ENCODE results near the gene GULP1. TPM values are rescaled to one million over a fixed set of nuclear protein-coding genes. Genes with fewer than 3 reads are reported as not detected.

Gene GULP1
- total RNA-seq, 4 donors from 2014 or later: 14.3 to 128 (median 95.7) TPM

- no peak for DNase-seq
- H3K36me3 ChIP-seq: no peaks in the 10 kb centered on the region
- peak overlapping the region in 1 of 2 donors; percentile 79 for H3K27ac ChIP-seq
- no peak overlapping the region for H3K4me3 ChIP-seq
- no peak for TF ChIP-seq POLR2A (IDR thresholded peaks at IDR 0.05)
- TF ChIP-seq CTCF (IDR thresholded peaks at IDR 0.05): no peak
- no peaks in the 10 kb centered on the region for H3K9me3 ChIP-seq
- H3K27me3 ChIP-seq: no peaks in the 10 kb centered on the region
- intact Hi-C loops (cut with DNase I; ENCODE audit: low total_unique reads): loop anchor here (10.0 kb wide), 1 partner anchor 451 kb away; the partner anchor contains the start of gene COL3A1
- H3K4me1 ChIP-seq: peaks cover 0 to 6% of the 10 kb centered on the region in 2 donors
These were observed 232.2 kb downstream of the GULP1 start for GRCh38 chr2:188523919-188524318.

- no peak for TF ChIP-seq POLR2A (IDR thresholded peaks at IDR 0.05)
- TF ChIP-seq CTCF (IDR thresholded peaks at IDR 0.05): peak; percentile 57 to 88 (median 75)
- no peak overlapping the region for H3K4me3 ChIP-seq
- H3K27me3 ChIP-seq: no peaks in the 10 kb centered on the region
- H3K27ac ChIP-seq: peak overlapping the region; percentile 68 to 79
- peak in 1 of 2 donors; percentile 35 for DNase-seq
- H3K36me3 ChIP-seq: no peaks in the 10 kb centered on the region
- H3K9me3 ChIP-seq: no peaks in the 10 kb centered on the region
- intact Hi-C loops (cut with DNase I; ENCODE audit: low total_unique reads): loop anchor here (10.0 kb wide), 1 partner anchor 450 kb away; the partner anchor contains the start of gene COL3A1
- peaks cover 0 to 6% of the 10 kb centered on the region in 2 donors for H3K4me1 ChIP-seq
These were observed 232.9 kb downstream of the GULP1 start for GRCh38 chr2:188524519-188525113.

- no peaks in the 10 kb centered on the region for H3K27me3 ChIP-seq
These were observed 235.0 kb downstream of the GULP1 start for GRCh38 chr2:188526701-188527100.

GRCh38 chr2:188527141-188527540 is 235.5 kb downstream of the GULP1 start:
- peak overlapping the region; percentile 68 to 79 for H3K27ac ChIP-seq
- no peaks in the 10 kb centered on the region for H3K27me3 ChIP-seq
- no peak for DNase-seq
- H3K9me3 ChIP-seq: no peaks in the 10 kb centered on the region
- H3K4me1 ChIP-seq: peaks cover 0 to 6% of the 10 kb centered on the region in 2 donors
- H3K4me3 ChIP-seq: peak overlapping the region in 1 of 2 donors; percentile 3
- intact Hi-C loops (cut with DNase I; ENCODE audit: low total_unique reads): loop anchor here (10.0 kb wide), 1 partner anchor 448 kb away; the partner anchor contains the start of gene COL3A1
- no peaks in the 10 kb centered on the region for H3K36me3 ChIP-seq
- TF ChIP-seq CTCF (IDR thresholded peaks at IDR 0.05): no peak
- no peak for TF ChIP-seq POLR2A (IDR thresholded peaks at IDR 0.05)

More at GRCh38 chr2:188526701-188527100, 235.0 kb downstream of the GULP1 start:
- Histone ChIP-seq H3K4me3 (peak overlapping the region in 1 of 2 donors; percentile 3), H3K9me3 (no peaks in the 10 kb centered on the region), H3K4me1 (peaks cover 0 to 6% of the 10 kb centered on the region in 2 donors), H3K27ac (peak overlapping the region; percentile 68 to 79), H3K36me3 (no peaks in the 10 kb centered on the region)
- no peak for DNase-seq
- intact Hi-C loops (cut with DNase I; ENCODE audit: low total_unique reads): loop anchor here (10.0 kb wide), 1 partner anchor 448 kb away; the partner anchor contains the start of gene COL3A1
- TF ChIP-seq POLR2A (IDR thresholded peaks at IDR 0.05) (no peak), CTCF (IDR thresholded peaks at IDR 0.05) (no peak)

GRCh38 chr2:188527581-188527993 is 235.9 kb downstream of the GULP1 start:
- Histone ChIP-seq H3K4me1 (peaks cover 0 to 6% of the 10 kb centered on the region in 2 donors), H3K9me3 (no peaks in the 10 kb centered on the region), H3K27me3 (no peaks in the 10 kb centered on the region), H3K27ac (peak overlapping the region; percentile 68 to 79), H3K36me3 (no peaks in the 10 kb centered on the region), H3K4me3 (no peak overlapping the region)
- TF ChIP-seq CTCF (IDR thresholded peaks at IDR 0.05) (no peak), POLR2A (IDR thresholded peaks at IDR 0.05) (no peak)
- intact Hi-C loops (cut with DNase I; ENCODE audit: low total_unique reads): loop anchor here (10.0 kb wide), 1 partner anchor 447 kb away; the partner anchor contains the start of gene COL3A1
- no peak for DNase-seq

Data from uterus (tissue), 4 donors.